A673 (cell line): ENCODE data around the gene NRXN3.
A peak's percentile ranks its signal among the peaks of the same experiment; 100 is the strongest.

ENCODE experiments used
- CTCF ChIP-seq: fragments of 300-800, 200-600 bp; sonication (generic); conservative IDR thresholded peaks from 2 replicates; pipeline ENCODE4 v1.5.1; 2017; ENCODE audit warnings: low read depth, mild to moderate bottlenecking, antibody characterized with exemption, low read length, moderate library complexity, mixed read lengths
- EZH2 ChIP-seq: fragments of 200-600 bp; sonication (generic); IDR thresholded peaks from 2 replicates; pipeline ENCODE4 v1.6.1; 2017; ENCODE audit warnings: borderline replicate concordance, low read depth, mild to moderate bottlenecking, mixed read lengths, antibody characterized with exemption, low read length; ENCODE audit not compliant: poor library complexity, severe bottlenecking

GRCh38 chr14:78959674-78960264, 789.6 kb downstream of the NRXN3 start:
- peak; percentile 87 for TF ChIP-seq CTCF
- no peak for TF ChIP-seq EZH2
